H9 (cell line): ENCODE measurements around the gene SV2C. TPM values are rescaled to one million over a fixed set of nuclear protein-coding genes. Genes with fewer than 3 reads are reported as not detected.

ENCODE experiments used
- DNase-seq: peaks from one replicate; pipeline ENCODE4 v3.0.0-alpha.2; 2017
- H2AFZ ChIP-seq: one replicate; pipeline ENCODE4 v1.6.1; 2013; ENCODE audit warnings: mild to moderate bottlenecking, low read length, control low read depth, moderate library complexity
- H2AK5ac ChIP-seq: 2 replicates; pipeline ENCODE4 v1.6.1; 2013; ENCODE audit warnings: low read length, control low read depth, mixed read lengths; ENCODE audit not compliant: insufficient read length
- H2BK120ac ChIP-seq: one replicate; pipeline ENCODE4 v1.6.1; 2013; ENCODE audit warnings: low read depth, mild to moderate bottlenecking, low read length, control low read depth, inconsistent platforms; ENCODE audit not compliant: poor library complexity, severe bottlenecking
- H2BK12ac ChIP-seq: 2 replicates; pipeline ENCODE4 v1.6.1; 2013; ENCODE audit warnings: low read length, control low read depth, mixed read lengths, low read depth; ENCODE audit not compliant: insufficient read length
- H2BK15ac ChIP-seq: 2 replicates; pipeline ENCODE4 v1.6.1; 2013; ENCODE audit warnings: low read depth, low read length, control low read depth
- H2BK20ac ChIP-seq: one replicate; pipeline ENCODE4 v1.6.1; 2013; ENCODE audit warnings: low read depth, mild to moderate bottlenecking, low read length, control low read depth, inconsistent platforms; ENCODE audit not compliant: poor library complexity, severe bottlenecking
- H2BK5ac ChIP-seq: 2 replicates; pipeline ENCODE4 v1.6.1; 2013; ENCODE audit warnings: low read length, control low read depth, mixed read lengths; ENCODE audit not compliant: insufficient read length
- H3K14ac ChIP-seq: 2 replicates; pipeline ENCODE4 v1.6.1; 2013; ENCODE audit warnings: low read length, control low read depth; ENCODE audit not compliant: insufficient read depth
- H3K18ac ChIP-seq: 2 replicates; pipeline ENCODE4 v1.6.1; 2013; ENCODE audit warnings: low read depth, mild to moderate bottlenecking, mixed read lengths, low read length, control low read depth; ENCODE audit not compliant: insufficient read length
- H3K23ac ChIP-seq: 2 replicates; pipeline ENCODE4 v1.6.1; 2013; ENCODE audit warnings: low read length, control low read depth, mixed read lengths, low read depth; ENCODE audit not compliant: insufficient read length
- H3K23me2 ChIP-seq: 2 replicates; pipeline ENCODE4 v1.6.1; 2013; ENCODE audit warnings: low read depth, mild to moderate bottlenecking, mixed read lengths, low read length, control low read depth; ENCODE audit not compliant: insufficient read length, poor library complexity, severe bottlenecking
- H3K27ac ChIP-seq: 2 replicates; pipeline ENCODE4 v1.5.1; 2013; ENCODE audit warnings: low read length, control low read depth, mixed read lengths, low read depth; ENCODE audit not compliant: insufficient read length
- H3K27me3 ChIP-seq: 2 replicates; pipeline ENCODE4 v1.6.1; 2013; ENCODE audit warnings: low read length, control low read depth, inconsistent platforms; ENCODE audit not compliant: insufficient read depth
- H3K4ac ChIP-seq: 2 replicates; pipeline ENCODE4 v1.6.1; 2013; ENCODE audit warnings: low read depth, mild to moderate bottlenecking, control low read depth, inconsistent platforms, low read length, moderate library complexity
- H3K4me1 ChIP-seq: 2 replicates; pipeline ENCODE4 v1.6.1; 2013; ENCODE audit warnings: low read length, control low read depth, inconsistent platforms; ENCODE audit not compliant: insufficient read depth
- H3K4me2 ChIP-seq: 2 replicates; pipeline ENCODE4 v1.6.1; 2013; ENCODE audit warnings: low read length, control low read depth, mixed read lengths; ENCODE audit not compliant: insufficient read length, insufficient read depth
- H3K56ac ChIP-seq: 2 replicates; pipeline ENCODE4 v1.6.1; 2013; ENCODE audit warnings: low read depth, mild to moderate bottlenecking, mixed read lengths, low read length, control low read depth; ENCODE audit not compliant: insufficient read length
- H3K79me1 ChIP-seq: 2 replicates; pipeline ENCODE4 v1.6.1; 2013; ENCODE audit warnings: low read depth, mild to moderate bottlenecking, moderate library complexity, low read length, control low read depth, inconsistent platforms; ENCODE audit not compliant: insufficient read depth, poor library complexity, severe bottlenecking
- H3K79me2 ChIP-seq: 2 replicates; pipeline ENCODE4 v1.6.1; 2013; ENCODE audit warnings: low read length, control low read depth, inconsistent platforms; ENCODE audit not compliant: insufficient read depth
- H3K9ac ChIP-seq: 2 replicates; pipeline ENCODE4 v1.6.1; 2013; ENCODE audit warnings: low read length, control low read depth, mixed read lengths; ENCODE audit not compliant: insufficient read length; ENCODE audit errors: extremely low read depth
- H3K9me3 ChIP-seq: one replicate; pipeline ENCODE4 v1.6.1; 2013; ENCODE audit warnings: low read depth, low read length, inconsistent platforms; ENCODE audit not compliant: control insufficient read depth
- H3T11ph ChIP-seq: one replicate; pipeline ENCODE4 v1.6.1; 2013; ENCODE audit warnings: mild to moderate bottlenecking, low read length, control low read depth, inconsistent platforms
- H4K20me1 ChIP-seq: one replicate; pipeline ENCODE4 v1.6.1; 2013; ENCODE audit not compliant: control insufficient read depth, insufficient read length, insufficient read depth
- H4K5ac ChIP-seq: 2 replicates; pipeline ENCODE4 v1.6.1; 2013; ENCODE audit warnings: low read depth, mild to moderate bottlenecking, mixed read lengths, low read length, control low read depth; ENCODE audit not compliant: insufficient read length
- H4K8ac ChIP-seq: replicated peaks from 2 replicates; pipeline ENCODE4 v1.6.1; 2013; ENCODE audit warnings: low read length, control low read depth, mixed read lengths, low read depth; ENCODE audit not compliant: insufficient read length
- H4K91ac ChIP-seq: 2 replicates; pipeline ENCODE4 v1.6.1; 2013; ENCODE audit warnings: low read depth, mild to moderate bottlenecking, moderate library complexity, mixed read lengths, low read length, control low read depth; ENCODE audit not compliant: insufficient read length
- H3K27ac Mint-ChIP-seq, 3 experiments: 2 replicates in 2 of 3; 3 replicates in 1 of 3; pipeline ENCODE4 v1.8.0; 2020 to 2021; ENCODE audit warnings: mixed read lengths in 3 of 3, mild to moderate bottlenecking in 1 of 3, moderate library complexity in 1 of 3
- H3K27me3 Mint-ChIP-seq: 2 replicates; pipeline ENCODE4 v1.8.0; 2021; ENCODE audit warnings: low read depth, mild to moderate bottlenecking, moderate library complexity, mixed read lengths
- H3K36me3 Mint-ChIP-seq, 3 experiments: 2 replicates in 2 of 3; 3 replicates in 1 of 3; pipeline ENCODE4 v1.8.0; 2020 to 2021; ENCODE audit warnings: low read depth in 3 of 3, mixed read lengths in 3 of 3; ENCODE audit not compliant: insufficient read depth in 1 of 3
- H3K4me1 Mint-ChIP-seq, 2 experiments: 2 replicates each; pipeline ENCODE4 v1.8.0; 2020; ENCODE audit warnings: mixed read lengths in 2 of 2
- H3K4me3 Mint-ChIP-seq, 2 experiments: 2 replicates in 1 of 2; 3 replicates in 1 of 2; pipeline ENCODE4 v1.8.0; 2020 to 2021; ENCODE audit warnings: mild to moderate bottlenecking in 2 of 2, mixed read lengths in 2 of 2, moderate library complexity in 1 of 2
- H3K9me3 Mint-ChIP-seq, 2 experiments: 2 replicates in 1 of 2; 3 replicates in 1 of 2; pipeline ENCODE4 v1.8.0; 2020; ENCODE audit warnings: mild to moderate bottlenecking in 2 of 2, mixed read lengths in 2 of 2, moderate library complexity in 1 of 2
- CTCF ChIP-seq: fragments of 200-600 bp; sonication (generic); conservative IDR thresholded peaks from 3 replicates; pipeline ENCODE4 v1.8.0; 2021; ENCODE audit warnings: antibody characterized with exemption, mild to moderate bottlenecking
- WGBS: extraction: QIAGEN DNeasy Blood & Tissue Kit; methylation state at CpG from one replicate; pipeline ENCODE4 v1.1.7; 2013; ENCODE audit warnings: missing lambda C conversion rate, low lambda C conversion rate, mixed read lengths; ENCODE audit not compliant: insufficient read length; ENCODE audit errors: extremely low coverage; 5-methylcytosine and 5-hydroxymethylcytosine counted together
- total RNA-seq: library from RNA; stranded (reverse); gene quantifications from 2 replicates; pipeline ENCODE4 v1.2.1, GENCODE V29; 2021

SV2C gene
- total RNA-seq, 1 experiment from 2014 or later: 0.09 TPM

DNA sequence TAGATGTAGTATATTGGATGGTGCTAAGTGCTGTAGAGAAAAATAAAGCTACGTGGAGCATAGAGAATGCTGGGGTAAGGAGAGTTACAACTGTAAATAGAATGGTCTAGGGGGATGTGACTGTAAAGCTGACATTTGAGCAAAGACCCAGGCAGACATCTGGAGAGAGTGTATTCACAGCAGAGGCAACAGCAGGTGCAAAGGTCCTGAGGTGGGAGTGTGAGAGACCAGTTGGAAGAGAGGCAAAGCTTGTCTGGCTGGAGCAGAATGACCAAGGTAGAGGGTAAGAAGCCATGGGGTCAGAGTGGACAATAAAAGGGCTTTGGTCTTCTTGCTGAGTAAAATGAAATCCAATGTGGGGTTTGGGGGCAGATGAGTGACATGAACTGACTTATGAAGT, 227.0 kb downstream of the SV2C start:
- H3K23me2 ChIP-seq: no peaks in the 10 kb centered on the region
- Mint-ChIP-seq H3K36me3 (no peaks in the 10 kb centered on the region; a peak in 1 of 7 replicates), H3K4me3 (no peak overlapping the region), H3K27ac (no peak overlapping the region), H3K4me1 (no peaks in the 10 kb centered on the region), H3K27me3 (no peaks in the 10 kb centered on the region), H3K9me3 (no peaks in the 10 kb centered on the region)
- H4K20me1 ChIP-seq: no peaks in the 10 kb centered on the region
- H3K9ac ChIP-seq: no peak overlapping the region
- no peak overlapping the region for H2BK20ac ChIP-seq
- no peak overlapping the region for H3T11ph ChIP-seq
- no peak overlapping the region for H2BK120ac ChIP-seq
- H3K79me1 ChIP-seq: no peaks in the 10 kb centered on the region
- no peaks in the 10 kb centered on the region for H3K27me3 ChIP-seq
- H3K4ac ChIP-seq: no peak overlapping the region
- no CpG with 5 or more reads among the region's 1 CpG for WGBS
- no peak overlapping the region for H4K91ac ChIP-seq
- H2AFZ ChIP-seq: no peak overlapping the region
- no peak overlapping the region for H3K56ac ChIP-seq
- no peak overlapping the region for H2BK5ac ChIP-seq
- no peak overlapping the region for H4K8ac ChIP-seq
- no peaks in the 10 kb centered on the region for H3K79me2 ChIP-seq
- no peak for DNase-seq
- H2BK15ac ChIP-seq: no peak overlapping the region
- no peak overlapping the region for H3K18ac ChIP-seq
- no peak for TF ChIP-seq CTCF
- no peaks in the 10 kb centered on the region for H3K9me3 ChIP-seq
- H4K5ac ChIP-seq: no peak overlapping the region
- no peak overlapping the region for H3K27ac ChIP-seq
- H3K4me1 ChIP-seq: no peaks in the 10 kb centered on the region
- no peak overlapping the region for H3K14ac ChIP-seq
- H3K23ac ChIP-seq: no peak overlapping the region
- H2BK12ac ChIP-seq: no peak overlapping the region
- H3K4me2 ChIP-seq: no peak overlapping the region
- H2AK5ac ChIP-seq: no peak overlapping the region
